HUES6 (cell line): ENCODE results near the gene SQSTM1.

Experiments
- H3K27ac ChIP-seq: 2 replicates; pipeline ENCODE4 v1.7.0; 2013; ENCODE audit warnings: low read depth, mild to moderate bottlenecking, low read length, inconsistent platforms
- H3K27me3 ChIP-seq: 2 replicates; pipeline ENCODE4 v1.6.1; 2013; ENCODE audit warnings: low read length; ENCODE audit not compliant: control insufficient read depth, insufficient read depth
- H3K36me3 ChIP-seq: 2 replicates; pipeline ENCODE4 v1.6.1; 2013; ENCODE audit warnings: low read length; ENCODE audit not compliant: control insufficient read depth, insufficient read depth
- H3K4me1 ChIP-seq: 2 replicates; pipeline ENCODE4 v1.6.1; 2013; ENCODE audit warnings: low read length; ENCODE audit not compliant: control insufficient read depth, insufficient read depth
- H3K4me3 ChIP-seq: 2 replicates; pipeline ENCODE4 v1.5.1; 2013; ENCODE audit warnings: low read depth, low read length
- H3K9ac ChIP-seq: one replicate; pipeline ENCODE4 v1.6.1; 2013; ENCODE audit warnings: mild to moderate bottlenecking, low read length
- H3K9me3 ChIP-seq: 2 replicates; pipeline ENCODE4 v1.6.1; 2013; ENCODE audit warnings: low read depth, low read length; ENCODE audit not compliant: control insufficient read depth, insufficient read depth

SQSTM1 gene

DNA sequence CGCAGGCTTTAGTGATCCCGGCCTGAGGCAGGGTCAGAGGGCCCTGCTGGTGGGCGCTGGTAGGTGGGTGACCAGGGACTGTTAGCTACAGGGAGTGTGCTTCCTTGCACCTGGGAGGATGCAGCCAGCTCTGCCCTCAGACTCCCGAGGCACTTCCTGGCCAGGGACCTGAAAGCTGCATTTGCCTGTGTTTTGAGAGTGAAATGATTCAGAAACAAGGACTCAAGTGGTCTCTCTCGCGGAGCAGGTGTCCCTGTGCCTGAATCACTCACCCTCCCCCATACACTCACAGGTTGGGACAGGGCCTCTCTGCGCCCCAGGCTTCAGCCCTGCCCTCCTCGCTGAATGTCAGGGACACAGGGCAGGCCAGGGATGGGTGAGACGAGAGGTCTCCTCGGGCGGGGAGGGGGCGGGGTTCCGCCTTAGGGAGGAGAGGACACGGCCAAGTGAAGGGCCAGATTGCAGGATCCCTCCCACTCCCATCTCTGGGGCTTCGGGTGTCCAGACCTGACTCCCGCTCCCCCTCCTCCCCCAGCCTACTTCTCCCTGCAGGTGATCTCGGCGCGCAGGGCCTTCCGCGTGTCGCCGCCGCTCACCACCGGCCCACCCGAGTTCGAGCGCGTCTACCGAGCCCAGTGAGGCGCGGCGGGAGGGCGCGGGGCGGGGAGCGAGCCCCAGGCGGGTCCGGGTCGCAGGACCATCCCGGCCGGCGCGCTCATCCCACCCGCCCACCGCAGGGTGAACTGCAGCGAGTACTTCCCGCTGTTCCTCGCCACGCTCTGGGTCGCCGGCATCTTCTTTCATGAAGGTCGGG is 25.4 kb upstream of the SQSTM1 start:
- Histone ChIP-seq H3K9ac (peak overlapping the region; percentile 82), H3K27ac (peak overlapping the region; percentile 51; the same call in 1 of the 2 replicates), H3K9me3 (no peaks in the 10 kb centered on the region), H3K4me1 (peaks cover 17% of the 10 kb centered on the region), H3K27me3 (no peaks in the 10 kb centered on the region), H3K4me3 (peak overlapping the region; percentile 93), H3K36me3 (peaks cover 32% of the 10 kb centered on the region)

DNA sequence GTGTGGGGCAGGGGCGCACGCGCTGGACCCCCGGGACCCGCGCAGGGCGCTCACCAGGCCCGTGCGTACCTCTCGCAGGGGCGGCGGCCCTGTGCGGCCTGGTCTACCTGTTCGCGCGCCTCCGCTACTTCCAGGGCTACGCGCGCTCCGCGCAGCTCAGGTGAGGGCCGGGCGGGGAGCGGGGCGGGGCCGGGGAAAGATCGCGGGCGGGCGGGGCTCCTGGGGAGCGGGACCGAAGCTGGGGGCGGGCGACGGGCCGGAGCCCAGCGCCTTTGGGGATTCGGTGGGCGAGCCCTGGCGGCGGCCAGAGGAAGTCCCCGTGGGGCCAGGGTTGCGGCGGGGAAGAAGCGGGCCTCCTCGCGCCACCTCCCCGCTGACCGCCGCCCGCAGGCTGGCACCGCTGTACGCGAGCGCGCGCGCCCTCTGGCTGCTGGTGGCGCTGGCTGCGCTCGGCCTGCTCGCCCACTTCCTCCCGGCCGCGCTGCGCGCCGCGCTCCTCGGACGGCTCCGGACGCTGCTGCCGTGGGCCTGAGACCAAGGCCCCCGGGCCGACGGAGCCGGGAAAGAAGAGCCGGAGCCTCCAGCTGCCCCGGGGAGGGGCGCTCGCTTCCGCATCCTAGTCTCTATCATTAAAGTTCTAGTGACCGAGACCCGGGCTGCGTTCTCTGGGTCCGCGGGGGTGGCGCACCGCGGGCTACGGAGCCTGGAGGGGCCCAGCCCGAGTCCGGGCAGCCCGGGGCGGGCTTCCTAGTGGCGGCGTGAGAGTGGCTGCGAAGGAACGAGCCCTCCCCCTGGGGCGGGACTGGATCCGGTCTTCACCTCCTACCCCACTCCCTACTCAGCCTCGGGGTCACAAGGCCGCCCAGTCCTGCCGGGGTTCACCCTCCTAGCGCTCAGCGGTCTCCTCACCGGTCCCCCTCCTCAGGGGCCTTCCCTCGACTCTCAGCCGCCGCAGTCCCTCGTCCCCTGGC is 24.6 kb upstream of the SQSTM1 start:
- Histone ChIP-seq H3K4me1 (peaks cover 17% of the 10 kb centered on the region), H3K27ac (peak overlapping the region; percentile 75; the same call in 1 of the 2 replicates)

DNA sequence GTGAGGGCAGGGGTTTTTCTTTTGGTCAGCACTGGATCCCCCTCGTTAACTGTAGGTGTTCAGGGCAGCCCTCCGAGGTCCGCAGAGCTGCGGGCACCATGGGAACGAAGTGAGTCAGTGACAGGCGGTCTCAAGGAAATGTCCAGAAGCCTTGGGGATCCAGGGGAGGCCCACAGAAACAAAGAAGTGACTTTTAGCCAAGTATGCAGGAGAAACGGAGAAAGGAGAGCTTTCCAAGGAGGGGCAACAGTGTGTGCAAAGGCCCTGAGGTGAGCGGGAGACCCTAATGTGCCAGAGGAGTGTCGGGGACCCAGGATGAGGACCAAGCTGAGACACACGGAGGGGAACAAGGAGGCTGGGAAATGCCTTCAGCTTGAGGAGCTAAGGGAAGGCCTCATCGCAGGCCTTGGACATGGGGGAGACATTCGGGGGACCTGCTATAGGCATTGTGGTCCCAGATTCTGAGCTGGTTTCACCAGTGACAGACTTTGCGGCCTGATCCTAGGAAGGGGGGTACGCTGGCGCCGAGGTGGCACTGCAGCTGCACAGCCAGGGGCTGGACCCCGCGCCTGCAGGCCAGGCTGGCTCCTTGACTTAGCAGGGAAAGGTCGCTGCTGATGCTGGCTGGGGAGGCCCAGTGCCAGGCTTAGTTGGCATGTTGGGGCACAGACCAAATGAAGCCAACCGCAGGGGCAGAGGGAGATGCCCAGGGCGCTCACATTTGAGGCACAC is 23.7 kb upstream of the SQSTM1 start:
- no peak overlapping the region for H3K9ac ChIP-seq
- H3K27ac ChIP-seq, result no peak overlapping the region
- H3K4me1 ChIP-seq, result peaks cover 19% of the 10 kb centered on the region
- peaks cover 39% of the 10 kb centered on the region for H3K36me3 ChIP-seq
- no peaks in the 10 kb centered on the region for H3K9me3 ChIP-seq
- no peaks in the 10 kb centered on the region for H3K27me3 ChIP-seq
- peak overlapping the region; percentile 93 for H3K4me3 ChIP-seq

More for the DNA sequence above, 24.6 kb upstream of the SQSTM1 start:
- Histone ChIP-seq H3K4me3 (peak overlapping the region; percentile 93), H3K27me3 (no peaks in the 10 kb centered on the region), H3K36me3 (peaks cover 37% of the 10 kb centered on the region), H3K9ac (peak overlapping the region; percentile 82), H3K9me3 (no peaks in the 10 kb centered on the region)

DNA sequence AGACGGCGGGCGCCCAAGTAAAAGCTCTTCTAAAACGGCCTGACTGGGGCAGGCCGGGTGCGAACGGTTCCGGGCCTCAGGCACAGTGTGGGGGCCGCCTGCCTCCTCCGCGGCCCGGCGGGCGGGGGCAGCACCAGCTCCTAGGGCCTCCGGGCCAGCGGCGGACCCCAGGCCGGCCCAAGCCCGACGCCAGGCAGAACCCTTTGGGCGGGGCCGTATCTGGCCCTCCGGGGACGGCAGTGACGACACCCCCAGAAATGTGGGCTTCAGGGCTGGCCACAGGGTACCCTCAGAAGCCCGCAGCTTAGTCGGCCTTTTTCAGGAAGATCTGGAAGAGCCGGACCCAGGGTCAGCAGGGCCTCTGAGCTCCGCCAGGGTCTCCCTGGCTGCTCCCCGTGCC is 23.0 kb upstream of the SQSTM1 start:
- H3K4me3 ChIP-seq, result no peak overlapping the region
- peaks cover 39% of the 10 kb centered on the region for H3K36me3 ChIP-seq
- no peaks in the 10 kb centered on the region for H3K27me3 ChIP-seq
- no peaks in the 10 kb centered on the region for H3K9me3 ChIP-seq
- H3K27ac ChIP-seq, result no peak overlapping the region
- peaks cover 25% of the 10 kb centered on the region for H3K4me1 ChIP-seq
- no peak overlapping the region for H3K9ac ChIP-seq

DNA sequence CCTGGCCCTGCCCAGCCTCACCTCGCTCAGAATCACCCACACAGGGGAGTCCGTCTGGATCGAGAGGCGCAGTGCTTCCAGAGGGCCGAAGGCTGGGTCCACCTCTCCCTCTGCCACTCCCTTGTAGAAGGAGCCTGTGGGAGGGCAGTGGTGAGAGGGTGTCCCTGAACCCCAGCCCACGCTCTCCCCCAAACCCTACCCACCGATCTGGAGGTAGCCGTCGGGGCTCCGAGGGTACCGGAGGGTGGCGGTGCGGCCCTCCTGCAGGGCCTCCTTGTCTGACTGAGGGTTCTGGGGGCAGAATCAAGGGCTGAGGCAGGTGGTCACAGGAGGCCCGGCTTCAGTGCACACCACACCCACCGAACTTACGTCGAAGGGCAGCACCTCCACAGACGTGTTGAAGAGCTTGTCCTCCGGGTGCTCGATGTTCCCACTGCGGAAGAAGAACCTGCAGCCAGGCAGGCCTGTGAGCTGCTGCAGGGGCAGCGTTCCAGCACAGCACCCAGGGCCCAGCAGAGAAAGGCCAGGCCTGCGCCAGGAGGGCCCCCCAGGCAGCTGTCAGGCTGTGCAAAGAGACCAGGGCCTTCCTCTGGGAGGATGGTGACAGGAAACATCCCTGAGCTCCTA is 22.4 kb upstream of the SQSTM1 start:
- peaks cover 27% of the 10 kb centered on the region for H3K4me1 ChIP-seq
- no peak overlapping the region for H3K9ac ChIP-seq
- H3K9me3 ChIP-seq, result no peaks in the 10 kb centered on the region
- H3K27me3 ChIP-seq, result no peaks in the 10 kb centered on the region
- H3K4me3 ChIP-seq, result no peak overlapping the region
- H3K36me3 ChIP-seq, result peaks cover 39% of the 10 kb centered on the region
- no peak overlapping the region for H3K27ac ChIP-seq

DNA sequence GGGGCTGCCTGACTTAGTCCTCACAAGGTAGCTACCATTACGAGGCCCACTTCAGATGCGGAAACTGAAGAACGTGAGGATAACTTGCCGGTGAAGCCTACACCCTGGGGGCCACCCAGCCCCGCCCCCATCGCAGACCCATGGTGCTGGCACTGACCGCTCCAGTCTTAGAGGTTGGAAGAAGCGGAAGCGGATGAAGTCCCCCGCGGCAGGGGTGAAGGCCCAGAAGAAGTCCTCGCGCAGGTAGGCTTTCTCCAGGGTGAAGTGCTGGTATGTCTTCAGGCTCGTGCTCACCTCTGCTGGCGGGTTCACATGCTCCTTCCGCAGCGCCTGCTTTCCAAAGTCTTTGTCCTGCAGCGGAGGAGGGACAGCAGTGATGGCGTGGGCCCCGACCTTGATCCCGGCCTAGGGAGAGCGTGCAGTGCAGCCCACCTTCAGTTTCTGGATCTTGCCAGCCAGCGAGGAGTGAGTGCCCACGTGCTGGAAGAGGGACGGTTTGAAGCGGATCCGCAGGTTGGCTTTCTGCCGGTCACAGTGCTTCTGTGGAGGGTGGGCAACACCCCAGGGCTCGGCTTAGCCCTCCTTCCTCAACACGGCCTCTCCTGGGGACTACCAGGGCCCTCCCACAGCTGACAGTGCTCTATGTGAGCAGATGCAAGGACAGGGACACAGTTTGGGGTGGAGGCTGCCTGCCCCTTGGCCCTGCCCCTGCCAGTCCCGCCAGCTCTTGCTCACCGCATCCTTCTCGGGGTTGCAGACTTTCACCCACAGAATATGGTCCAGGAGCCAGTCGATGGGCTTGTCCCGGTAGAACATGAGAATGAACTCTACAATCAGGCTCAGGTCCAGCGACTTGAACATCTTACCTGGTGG is 21.7 kb upstream of the SQSTM1 start:
- Histone ChIP-seq H3K9me3 (no peaks in the 10 kb centered on the region), H3K9ac (no peak overlapping the region), H3K27me3 (no peaks in the 10 kb centered on the region), H3K4me1 (peaks cover 26% of the 10 kb centered on the region), H3K4me3 (no peak overlapping the region), H3K36me3 (peaks cover 39% of the 10 kb centered on the region), H3K27ac (no peak overlapping the region)

DNA sequence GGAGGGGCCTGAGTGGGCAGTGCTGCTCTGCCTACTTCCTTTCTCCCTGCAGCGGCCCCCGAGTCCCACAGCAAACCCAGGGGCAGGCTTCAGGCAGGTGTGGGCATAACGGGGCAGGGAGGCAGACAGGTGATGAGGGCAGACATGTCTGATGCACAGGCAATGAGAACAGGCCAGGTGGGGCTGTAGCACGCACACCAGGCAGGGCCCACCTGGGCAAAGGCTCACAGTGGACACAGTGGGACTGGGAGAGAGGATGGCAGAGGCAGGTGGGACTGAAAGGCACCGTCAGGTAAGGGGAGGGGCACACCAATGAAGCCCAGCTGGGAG is 21.1 kb upstream of the SQSTM1 start:
- Histone ChIP-seq H3K4me1 (peaks cover 30% of the 10 kb centered on the region), H3K9me3 (no peaks in the 10 kb centered on the region), H3K27ac (no peak overlapping the region), H3K27me3 (no peaks in the 10 kb centered on the region), H3K9ac (peak overlapping the region; percentile 35), H3K4me3 (no peak overlapping the region), H3K36me3 (peaks cover 39% of the 10 kb centered on the region)

DNA sequence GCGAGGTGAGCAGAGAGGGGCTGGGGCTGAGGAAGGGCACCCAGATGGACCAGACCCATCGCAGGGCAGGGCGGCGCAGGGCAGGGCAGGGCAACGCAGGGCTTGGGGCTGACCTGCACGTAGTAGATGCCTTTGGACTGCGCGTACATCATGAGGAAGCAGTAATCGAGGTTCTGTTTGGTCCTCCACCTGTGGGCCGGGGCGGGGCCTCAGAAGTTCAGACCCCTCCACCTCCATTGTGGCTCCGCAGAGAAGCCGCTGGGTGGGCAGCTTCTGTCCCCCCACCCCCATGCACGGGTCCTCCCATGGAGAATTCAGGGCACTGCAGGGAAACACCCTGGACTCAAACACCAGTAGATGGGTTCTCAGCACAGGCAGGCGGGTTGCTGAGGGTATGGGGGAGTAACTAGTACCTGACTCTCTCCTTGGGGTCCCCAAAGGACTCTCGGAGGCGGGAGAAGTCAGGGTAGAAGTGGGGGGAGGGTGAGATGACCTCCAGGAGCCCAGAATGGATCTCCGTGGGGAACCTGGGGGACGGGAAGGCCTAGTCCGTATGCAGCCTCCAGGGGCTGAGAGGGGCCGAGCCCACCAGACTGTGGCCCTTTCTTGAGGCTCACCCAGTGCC is 20.5 kb upstream of the SQSTM1 start:
- Histone ChIP-seq H3K4me1 (peaks cover 30% of the 10 kb centered on the region), H3K27ac (no peak overlapping the region), H3K36me3 (peaks cover 39% of the 10 kb centered on the region), H3K27me3 (no peaks in the 10 kb centered on the region), H3K4me3 (no peak overlapping the region), H3K9ac (peak overlapping the region; percentile 35), H3K9me3 (no peaks in the 10 kb centered on the region)

DNA sequence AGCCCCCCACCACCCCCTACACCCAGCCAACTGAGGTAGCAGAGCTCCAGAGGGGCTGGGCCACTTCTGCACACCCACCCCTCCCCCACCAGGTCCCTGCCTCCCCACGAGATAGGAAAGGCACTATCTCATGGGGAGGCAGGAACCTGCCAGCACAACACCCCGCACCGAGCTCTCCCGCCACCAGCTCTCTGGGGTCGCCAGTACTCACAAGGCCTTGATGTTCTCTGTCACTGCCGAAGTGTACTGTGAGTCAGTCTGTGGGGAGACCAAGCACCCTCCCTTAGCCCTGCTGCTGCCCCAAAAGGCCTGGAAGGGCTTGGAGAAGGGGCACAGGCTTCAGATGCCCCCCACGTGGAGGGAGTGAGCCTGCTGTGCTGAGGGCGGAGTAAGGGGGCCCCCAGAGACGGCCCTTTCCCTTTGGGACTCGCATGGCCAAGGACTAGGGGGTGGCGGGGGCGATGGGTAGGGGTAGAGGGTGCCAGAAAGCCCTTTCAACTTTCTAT is 20.0 kb upstream of the SQSTM1 start:
- Histone ChIP-seq H3K9me3 (no peaks in the 10 kb centered on the region), H3K4me1 (peaks cover 32% of the 10 kb centered on the region), H3K27ac (no peak overlapping the region), H3K4me3 (no peak overlapping the region), H3K9ac (no peak overlapping the region), H3K36me3 (peaks cover 39% of the 10 kb centered on the region), H3K27me3 (no peaks in the 10 kb centered on the region)
